Measurements from ENCODE around the gene PCSK7.
"Not testable (repeated sequence)": the region's sequence is repeated elsewhere in the genome, so short reads cannot be mapped to it uniquely, and the experiment has no call there.

PCSK7 gene

DNA sequence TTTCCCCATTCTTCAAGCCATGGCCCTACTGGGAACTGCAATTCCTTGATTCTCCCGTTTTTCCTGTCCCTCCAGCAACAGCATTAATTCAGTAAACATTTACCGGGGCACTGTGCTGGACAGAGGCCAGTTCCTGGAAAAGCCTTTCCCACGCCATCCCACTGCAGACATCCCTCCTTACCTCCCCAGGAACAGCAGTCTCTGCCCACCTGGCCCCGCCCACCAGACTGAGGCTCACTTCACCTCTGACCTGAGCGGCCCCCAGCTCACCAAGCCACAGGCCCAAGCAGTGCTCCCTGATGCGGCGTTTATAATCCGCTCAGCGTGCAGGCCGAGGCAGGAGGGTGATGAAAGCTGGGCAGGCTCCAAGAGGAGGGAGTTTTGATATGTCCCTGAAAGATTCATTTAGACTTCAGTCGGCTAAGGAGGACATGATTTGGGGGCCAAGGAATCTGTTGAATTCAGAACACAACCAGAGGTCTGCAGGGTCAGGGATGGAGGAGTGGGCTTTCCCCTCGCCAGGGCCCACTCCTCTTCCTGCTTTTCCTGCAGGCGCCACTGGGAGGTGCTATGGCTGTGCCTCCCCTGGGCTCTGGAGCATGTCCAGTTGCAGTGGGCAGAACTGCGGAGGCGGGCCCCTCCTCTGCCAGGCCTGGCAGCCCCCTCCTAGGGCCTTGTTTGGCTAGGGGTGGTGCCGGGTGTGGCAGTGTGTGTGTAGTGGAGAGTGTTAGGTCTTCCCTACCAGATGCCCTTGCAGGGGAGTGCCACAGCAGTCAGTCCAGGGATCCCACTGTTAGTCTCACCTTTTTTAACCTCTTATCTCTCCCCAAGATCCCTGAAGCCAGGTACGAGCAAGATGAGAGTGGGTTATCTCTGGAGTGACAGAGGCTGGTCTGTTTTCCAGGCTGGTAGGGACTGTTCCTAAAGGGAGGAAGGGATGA lies 34.1 kb downstream of the PCSK7 start:
- DNase-seq = no peak

DNA sequence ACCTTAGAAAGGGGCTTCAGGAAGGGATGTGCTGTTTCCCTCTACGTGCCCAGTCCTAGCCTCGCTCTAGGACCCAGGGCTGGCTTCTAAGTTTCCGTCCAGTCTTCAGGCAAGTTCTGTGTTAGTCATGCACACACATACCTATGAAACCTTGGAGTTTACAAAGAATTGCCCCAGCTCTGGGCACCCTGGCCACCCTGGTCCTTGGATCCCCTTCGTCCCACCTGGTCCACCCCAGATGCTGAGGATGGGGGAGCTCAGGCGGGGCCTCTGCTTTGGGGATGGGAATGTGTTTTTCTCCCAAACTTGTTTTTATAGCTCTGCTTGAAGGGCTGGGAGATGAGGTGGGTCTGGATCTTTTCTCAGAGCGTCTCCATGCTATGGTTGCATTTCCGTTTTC lies 34.9 kb downstream of the PCSK7 start:
- no peak for DNase-seq

DNA sequence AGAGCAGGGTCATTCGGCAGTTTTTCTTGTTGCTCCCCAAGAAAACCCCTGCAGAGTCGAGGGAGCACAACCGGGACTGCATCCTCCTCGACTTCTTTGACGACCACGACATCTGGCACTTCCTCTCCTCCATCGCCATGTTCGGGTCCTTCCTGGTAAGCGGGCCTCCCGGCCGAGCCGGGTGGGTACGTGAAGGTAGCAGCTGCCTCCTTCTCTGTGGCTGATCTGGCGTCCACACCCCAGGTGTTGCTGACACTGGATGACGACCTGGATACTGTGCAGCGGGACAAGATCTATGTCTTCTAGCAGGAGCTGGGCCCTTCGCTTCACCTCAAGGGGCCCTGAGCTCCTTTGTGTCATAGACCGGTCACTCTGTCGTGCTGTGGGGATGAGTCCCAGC lies 36.1 kb downstream of the PCSK7 start:
- no peak for DNase-seq

DNA sequence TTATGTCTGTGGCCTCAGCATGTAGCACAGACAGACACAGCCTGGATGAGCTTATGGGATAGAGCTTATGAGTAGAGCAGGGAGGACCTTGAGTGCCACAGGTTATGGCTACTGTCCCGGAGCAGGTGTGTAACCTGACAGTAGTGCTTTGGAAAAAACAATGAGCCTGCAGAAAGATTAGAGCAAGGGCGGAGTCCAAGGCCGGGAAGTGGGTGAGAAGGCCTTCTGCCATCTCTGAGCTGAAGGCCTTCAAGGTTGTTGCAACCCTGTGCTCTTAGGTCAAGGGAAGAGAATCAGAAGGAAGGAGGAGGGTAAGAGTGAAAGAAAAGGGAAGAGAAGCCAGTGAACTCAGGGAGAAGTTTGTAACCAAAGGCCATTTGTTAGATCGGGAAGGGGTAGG lies 36.6 kb downstream of the PCSK7 start:
- no peak for DNase-seq

DNA sequence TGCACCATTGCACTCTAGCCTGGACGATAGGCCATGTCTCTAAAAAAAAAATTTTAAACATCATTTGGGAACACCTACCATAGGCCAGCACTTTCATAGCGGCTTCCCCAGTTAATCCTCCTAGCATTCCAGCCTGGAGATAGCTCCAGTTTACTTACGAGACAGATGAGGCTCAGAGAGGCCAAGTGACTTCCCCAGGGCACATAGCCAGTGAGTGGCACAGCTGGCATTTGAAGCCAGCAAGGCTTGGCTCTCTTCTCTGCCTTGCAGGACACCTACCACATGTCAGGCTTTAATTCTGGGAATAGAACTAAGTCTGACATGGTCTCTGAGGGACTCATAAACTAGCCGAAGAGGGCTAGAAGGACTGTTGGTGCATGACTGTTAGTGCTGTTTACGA lies 37.6 kb downstream of the PCSK7 start:
- no peak for DNase-seq

DNA sequence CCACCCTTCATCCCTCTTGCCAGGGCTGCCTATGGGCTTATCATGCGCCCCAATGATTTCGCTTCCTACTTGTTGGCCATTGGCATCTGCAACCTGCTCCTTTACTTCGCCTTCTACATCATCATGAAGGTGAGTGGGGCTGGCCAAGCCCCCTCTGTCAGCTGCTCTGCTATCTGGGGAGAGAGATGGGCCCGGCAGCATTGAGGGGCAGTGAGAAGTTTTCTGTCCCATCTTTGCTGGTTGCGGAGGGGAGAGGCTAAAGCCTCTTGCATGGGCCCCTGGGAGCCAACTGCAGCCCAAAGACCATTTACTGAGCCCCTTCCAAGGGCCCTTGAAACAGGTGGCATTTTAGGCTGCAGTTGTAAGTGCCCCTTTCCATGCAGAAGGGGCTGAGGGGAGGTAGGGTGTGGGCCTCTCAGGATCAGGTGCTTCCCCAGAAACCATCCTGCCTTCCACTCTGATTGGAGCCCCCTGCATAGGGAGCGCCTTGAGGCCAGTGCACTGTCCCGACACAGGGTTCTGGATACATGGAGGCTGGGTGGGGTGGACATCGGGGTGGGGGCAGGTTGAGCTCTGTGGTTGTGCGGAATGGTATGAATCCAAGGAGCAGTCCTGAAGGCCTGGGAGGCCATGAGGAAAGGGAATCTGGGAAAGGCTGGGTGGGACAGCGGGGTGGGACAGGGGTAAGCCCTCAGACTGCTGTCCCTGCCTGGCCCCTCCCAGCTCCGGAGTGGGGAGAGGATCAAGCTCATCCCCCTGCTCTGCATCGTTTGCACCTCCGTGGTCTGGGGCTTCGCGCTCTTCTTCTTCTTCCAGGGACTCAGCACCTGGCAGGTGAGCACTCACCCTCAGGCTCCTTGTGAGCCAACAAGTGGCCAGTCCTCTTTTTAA lies 38.5 kb downstream of the PCSK7 start:
- DNase-seq = no peak

DNA sequence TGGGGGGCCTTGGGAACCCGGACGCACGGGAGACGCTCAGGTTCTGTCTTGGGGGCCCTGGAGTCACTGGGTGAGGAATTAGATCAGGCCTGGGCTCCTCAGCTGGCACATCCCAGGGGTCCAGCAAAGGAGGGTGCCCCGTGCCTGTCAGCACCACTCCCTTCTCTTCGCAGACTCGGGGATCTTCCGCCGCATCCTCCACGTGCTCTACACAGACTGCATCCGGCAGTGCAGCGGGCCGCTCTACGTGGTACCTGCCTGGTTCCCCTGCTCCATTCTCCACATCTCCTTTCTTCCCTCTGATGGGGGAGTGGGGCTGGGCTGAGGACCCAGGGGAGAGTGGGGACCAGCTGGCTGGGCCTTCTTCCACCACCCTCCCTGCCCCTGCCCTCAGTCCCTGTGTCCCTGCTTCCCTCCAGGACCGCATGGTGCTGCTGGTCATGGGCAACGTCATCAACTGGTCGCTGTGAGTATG lies 39.4 kb downstream of the PCSK7 start:
- no peak for DNase-seq

DNA sequence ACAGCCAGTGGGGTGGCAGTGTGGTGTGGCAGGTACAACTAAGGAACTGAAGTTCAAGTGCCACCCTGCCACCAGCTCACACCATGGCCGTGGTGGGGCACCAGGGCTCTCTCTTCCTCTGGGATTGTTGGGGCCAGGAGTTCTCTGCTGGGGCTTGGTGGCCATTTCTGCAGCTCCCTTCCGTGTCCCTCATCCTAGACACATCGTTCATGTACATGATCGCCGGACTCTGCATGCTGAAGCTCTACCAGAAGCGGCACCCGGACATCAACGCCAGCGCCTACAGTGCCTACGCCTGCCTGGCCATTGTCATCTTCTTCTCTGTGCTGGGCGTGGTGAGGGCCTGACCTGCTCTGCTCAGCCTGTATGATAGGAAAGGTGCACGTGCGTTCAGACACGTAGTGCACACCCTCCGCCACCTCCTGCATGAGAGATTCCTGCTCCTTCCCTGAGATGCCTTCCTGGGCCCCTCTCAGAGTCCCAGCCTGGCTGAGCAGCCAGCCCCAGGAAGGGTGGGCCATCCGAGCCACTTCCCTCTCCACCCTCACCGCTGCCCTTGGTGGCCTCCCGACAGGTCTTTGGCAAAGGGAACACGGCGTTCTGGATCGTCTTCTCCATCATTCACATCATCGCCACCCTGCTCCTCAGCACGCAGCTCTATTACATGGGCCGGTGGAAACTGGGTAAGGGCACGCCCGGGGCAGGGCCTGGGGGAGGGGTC lies 40.0 kb downstream of the PCSK7 start:
- no peak for DNase-seq

DNA sequence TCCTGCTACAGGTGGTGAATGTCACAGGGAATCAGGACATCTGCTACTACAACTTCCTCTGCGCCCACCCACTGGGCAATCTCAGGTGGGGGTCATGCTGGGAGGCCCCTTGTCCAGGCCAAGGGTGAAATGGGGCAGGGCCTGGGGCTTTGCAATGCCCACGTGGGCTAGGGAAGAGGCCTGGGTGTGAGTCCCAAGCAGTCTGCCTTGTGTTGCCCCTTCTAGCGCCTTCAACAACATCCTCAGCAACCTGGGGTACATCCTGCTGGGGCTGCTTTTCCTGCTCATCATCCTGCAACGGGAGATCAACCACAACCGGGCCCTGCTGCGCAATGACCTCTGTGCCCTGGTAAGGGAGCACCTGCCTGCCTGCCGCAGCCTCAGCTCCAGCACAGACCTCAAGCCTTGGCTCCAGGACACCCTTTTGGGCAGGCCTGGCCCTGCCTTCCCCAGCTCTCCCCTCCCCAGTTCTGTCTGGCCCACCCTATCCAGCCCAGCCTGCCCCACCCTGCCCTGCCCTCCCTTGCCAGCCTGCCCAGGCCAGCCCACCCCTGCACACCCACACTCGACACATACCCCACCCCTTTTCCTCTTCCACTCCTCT lies 41.8 kb downstream of the PCSK7 start:
- no peak for DNase-seq

DNA sequence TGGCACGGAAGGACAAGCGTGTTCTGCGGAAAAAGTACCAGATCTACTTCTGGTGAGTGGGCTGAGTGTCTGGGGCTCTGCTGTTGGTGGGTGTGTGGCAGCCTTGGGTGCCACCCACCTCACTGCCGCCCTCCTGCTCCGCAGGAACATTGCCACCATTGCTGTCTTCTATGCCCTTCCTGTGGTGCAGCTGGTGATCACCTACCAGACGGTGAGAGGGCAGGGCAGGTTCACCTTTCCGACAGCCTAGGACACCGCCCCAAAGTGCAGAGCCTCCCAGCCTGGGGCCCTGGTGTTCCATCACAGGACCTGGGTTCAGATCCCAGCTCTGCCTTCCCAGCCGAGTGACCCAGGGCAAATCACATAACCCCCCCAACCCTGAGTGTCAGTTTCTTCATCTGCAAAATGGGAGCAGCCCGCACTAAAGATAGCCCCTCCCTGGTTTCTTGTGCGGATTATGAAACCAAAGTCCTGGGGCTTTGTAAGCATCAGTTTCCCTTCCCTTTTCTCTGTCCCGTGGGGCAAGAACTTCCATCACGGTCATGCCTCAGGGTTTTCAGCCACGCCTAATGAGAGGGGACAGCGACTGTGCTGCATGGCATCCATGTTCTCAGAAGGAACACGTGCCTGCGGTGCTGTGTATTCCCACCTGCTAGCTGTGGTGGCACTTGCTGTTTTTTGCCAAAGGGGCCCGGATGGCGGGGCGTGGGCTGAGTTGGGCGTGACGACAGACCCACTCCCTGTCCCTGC lies 42.5 kb downstream of the PCSK7 start:
- no peak for DNase-seq

DNA sequence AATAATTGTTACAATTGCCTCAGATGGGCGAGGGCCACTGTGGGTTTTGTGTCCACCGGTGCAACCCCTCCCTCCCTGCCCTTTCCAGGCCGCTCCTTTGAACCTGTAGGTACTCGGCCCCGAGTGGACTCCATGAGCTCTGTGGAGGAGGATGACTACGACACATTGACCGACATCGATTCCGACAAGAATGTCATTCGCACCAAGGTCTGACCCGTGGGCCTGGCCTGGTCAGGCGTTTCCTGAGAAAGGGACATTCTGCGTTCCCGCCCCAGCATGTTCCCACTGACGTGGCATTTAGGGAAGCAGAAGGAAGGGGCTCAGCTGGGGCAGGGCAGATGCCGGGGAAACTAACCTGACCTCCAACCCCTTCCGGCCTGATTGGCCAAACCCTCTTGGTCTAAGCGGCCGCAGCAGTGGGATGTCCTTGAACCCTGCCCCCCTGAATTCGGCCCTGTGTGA lies 43.2 kb downstream of the PCSK7 start:
- no peak for DNase-seq

DNA sequence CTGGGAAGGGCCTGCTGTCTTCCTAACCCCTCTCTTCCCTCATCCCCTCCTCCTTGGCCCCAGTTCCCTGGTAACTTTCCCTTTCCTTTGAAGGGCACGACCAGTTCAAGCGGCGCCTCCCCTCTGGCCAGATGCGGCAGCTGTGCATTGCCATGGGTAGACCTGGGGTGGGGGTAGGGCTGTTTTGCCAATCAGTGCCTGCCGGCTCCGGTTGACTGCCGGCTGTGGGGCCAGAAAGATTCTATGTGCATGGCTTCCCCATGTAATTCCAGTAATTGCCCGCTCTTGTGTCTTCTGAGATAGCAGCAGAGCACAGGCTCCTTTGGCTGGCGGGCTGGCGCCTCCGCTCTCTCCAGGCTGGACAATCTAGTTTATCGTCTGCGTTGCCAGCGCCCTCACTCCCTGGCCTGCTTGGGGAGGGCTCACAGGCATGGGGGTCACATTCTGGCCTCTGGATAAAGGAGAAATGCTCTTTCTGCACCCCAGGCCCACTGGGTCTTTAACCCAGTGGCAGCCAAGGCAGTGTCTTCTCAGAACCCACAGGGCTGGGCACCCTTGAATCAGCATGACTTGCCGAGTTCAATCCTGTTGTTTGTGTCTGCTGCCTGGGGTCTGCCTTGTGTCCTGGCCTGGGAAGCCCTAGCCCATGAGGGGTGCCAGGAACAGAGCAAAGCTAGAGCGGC lies 43.9 kb downstream of the PCSK7 start:
- DNase-seq = no peak

DNA sequence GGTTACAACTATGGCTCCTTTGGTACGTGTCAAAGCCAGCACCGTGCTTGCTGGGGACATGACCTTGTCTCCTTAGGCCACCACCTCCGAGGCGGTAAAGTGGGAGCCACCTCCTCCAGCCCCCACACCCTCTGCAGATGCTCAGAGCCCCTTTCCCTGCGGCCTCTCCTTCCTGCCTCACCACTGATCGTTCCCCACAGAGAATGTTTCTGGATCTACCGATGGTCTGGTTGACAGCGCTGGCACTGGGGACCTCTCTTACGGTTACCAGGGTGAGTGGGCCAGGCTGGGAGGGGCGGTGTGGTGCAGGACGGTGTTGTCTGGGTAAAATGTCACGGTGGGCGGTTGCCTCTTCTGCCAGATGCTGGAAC lies 44.5 kb downstream of the PCSK7 start:
- DNase-seq = no peak

DNA sequence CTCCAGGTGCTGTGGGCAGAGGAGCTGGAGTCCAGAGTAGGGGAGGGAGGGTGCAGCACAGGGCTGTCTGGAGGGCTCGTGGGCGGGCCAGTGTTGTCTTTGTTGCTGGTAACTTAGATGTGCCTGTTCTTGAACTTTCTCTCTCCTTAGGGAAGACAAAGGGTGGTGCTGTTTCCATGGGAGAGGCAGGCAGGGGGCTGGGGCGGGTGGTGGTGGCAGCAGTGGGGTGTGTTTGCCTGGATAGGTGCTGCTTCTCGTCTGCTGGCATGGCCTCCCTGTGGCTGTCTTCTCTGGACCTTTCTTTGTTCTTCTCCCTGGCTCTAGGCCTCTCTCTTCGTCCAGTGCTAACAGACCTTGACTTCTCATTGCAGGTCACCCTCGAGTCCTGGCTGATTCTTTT lies 44.9 kb downstream of the PCSK7 start:
- DNase-seq = no peak

DNA sequence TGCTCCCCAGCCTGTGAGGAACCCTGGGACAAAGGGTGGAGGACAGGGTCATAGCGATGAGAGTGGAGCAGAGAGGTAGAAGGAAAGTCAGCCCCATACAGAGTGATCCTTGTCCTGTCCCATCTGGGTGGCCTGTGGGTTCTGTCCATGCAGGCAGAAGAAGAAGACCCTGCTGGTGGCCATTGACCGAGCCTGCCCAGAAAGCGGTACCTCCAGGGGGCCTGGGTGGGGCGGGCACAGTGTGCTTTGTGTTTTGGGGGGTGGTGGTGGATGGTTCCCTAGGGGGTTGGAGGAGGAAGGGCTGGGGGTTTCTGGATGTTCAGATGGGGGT lies 45.5 kb downstream of the PCSK7 start:
- DNase-seq = no peak

DNA sequence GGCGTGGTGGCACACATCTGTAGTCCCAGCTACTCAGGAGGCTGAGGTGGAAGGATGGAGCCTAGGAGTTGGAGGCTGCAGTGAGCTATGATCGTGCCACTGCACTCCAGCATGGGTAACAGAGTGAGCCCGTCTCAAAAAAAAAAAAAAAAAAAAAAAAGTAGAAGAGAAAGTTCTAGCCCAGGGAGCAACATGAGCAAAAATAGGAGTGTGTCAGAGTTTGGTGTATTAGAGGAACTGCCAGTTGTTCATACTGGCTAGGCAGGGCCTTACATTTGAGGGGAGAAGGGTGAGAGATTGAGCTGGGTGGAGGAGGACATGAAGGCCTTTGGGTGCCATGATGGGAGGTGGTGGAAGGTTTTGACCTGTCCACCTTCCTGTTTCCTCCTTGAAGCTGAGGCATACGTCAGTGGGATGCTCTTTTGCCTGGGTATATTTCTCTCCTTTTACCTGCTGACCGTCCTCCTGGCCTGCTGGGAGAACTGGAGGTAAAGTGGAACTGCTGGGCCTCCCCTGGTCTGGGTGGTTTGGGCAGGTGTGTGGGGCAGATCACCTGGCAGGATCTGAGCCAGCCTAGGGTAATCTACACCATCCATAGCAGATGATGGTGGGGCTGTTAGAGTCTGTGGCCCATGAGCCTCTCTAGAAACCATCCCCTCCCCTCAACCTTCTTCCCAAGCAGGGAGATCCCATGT lies 46.0 kb downstream of the PCSK7 start:
- DNase-seq = no peak

DNA sequence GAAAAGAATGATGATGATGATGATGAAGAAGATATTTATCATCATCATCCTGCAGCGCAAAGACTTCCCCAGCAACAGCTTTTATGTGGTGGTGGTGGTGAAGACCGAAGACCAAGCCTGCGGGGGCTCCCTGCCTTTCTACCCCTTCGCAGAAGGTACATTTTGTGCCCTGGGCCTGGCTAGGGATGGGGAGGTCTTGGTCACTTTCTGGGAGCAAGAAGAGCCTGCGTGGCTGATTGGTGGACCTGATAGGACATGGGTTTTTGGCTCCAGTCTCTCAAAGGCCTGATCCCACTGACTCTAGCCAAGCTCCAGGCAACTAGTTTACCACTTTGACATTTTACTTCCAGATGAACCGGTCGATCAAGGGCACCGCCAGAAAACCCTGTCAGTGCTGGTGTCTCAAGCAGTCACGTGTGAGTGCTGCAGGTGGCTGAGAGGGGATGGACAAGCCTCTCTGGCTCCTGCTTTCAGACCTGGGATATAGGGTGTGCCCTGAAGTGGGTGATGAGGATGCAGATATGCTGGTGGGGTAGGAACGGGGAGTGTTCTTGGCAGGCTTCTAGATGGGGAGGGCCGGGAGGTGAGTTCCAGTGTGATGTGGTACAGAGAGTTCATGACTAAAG lies 48.0 kb downstream of the PCSK7 start:
- DNase-seq = no peak

DNA sequence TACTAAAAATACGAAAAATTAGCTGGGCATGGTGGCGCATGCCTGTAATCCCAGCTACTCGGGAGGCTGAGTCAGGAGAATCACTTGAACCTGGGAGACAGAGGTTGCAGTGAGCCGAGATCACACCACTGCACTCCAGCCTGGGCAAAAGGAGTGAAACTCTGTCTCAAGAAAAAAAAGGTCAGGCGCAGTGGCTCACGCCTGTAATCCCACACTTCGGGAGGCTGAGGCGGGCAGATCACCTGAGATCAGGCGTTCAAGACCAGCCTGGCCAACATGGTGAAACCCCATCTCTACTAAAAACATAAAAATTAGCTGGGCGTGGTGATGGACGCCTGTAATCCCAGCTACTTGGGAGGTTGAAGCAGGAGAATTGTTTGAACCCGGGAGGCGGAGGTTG lies 48.7 kb downstream of the PCSK7 start:
- DNase-seq = not testable (repeated sequence)

DNA sequence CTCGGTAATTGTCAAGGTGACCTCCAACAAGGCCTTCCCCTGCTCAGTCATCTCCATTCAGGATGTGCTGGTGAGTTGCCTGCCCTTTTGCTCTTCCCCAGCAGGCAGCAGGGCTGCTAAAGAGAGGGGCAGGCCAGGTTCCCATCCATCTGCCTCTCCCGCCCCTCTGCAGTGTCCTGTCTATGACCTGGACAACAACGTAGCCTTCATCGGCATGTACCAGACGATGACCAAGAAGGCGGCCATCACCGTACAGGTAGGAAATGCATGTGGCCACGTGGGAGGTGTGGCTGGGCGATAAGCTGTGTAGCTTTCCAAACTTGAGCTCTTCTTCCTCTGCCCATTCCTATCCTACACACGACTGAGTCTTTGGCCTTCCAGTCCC lies 49.3 kb downstream of the PCSK7 start:
- DNase-seq = no peak

All from COR-L47 (cell line).